ENCODE results near the gene UBL3.

UBL3 gene

DNA sequence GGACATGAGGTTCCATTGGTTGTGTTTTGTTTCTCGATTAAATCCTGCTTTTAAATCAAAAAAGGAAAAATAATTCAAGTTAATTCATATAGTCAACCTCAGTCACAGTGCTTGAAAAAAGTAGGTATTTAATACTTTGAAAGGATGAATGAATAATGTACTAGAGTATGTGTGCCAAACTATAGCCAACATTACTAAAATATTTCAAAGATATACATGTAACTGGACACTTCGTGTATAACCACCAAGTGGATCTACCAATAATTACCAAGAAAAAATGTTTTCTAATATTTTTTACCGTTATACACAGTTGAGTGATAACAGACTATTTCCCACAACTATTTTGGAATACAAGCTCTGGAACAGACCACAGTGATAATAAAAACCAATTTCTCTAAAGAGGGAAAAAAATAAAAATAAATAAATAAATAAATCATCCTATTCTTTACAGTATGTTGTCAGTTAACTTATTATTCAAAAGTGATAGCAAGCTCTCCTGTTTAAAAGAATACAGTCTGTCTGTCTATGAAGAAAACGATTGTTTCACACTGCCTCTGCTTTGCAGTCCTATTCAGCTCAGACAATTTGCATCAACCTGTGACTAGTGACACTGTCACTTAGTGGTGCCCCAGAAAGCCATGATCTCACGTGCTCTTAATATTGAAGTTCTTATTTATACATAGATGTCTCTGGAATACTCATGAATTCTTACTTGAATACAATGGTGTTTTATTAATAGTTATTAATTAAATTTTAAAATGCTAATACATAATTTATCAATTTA, 58.2 kb downstream of the UBL3 start:
- Histone ChIP-seq H3K27me3 (ENCODE audit: control insufficient read depth, insufficient read depth, low read length) (no peaks in the 10 kb centered on the region), H3K9me3 (ENCODE audit: control insufficient read depth, insufficient read depth, low read depth, low read length) (no peaks in the 10 kb centered on the region), H3K4me1 (ENCODE audit: control insufficient read depth, insufficient read depth, low read length) (0 out of 2 replicates have a peak, but pooled peaks cover 3% of the 10 kb centered on the region), H3K27ac (ENCODE audit: low read depth, low read length) (no peak overlapping the region), H3K4me3 (ENCODE audit: low read depth, low read length) (no peak overlapping the region), H3K9ac (ENCODE audit: low read length) (no peak overlapping the region), H3K36me3 (ENCODE audit: control insufficient read depth, insufficient read depth, low read length) (no peaks in the 10 kb centered on the region)

DNA sequence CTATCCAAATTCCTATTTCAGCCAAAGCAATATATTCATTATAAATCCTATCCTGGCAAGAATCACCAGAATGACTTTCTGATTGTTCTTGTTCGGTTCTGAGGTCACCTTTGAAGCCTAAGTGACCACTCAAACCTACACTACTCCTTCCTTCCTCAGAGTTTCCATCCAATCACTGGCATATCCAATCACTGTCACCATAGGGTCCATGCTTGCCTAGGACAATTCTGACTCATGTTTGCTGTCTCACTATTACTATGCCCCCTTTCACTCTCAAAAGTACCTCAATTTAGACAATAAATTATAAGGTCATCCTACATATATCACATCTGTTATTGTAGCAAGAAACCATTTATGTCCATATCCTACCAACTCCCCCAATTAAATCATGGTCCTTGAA, 58.9 kb downstream of the UBL3 start:
- Histone ChIP-seq H3K4me3 (ENCODE audit: low read depth, low read length) (no peak overlapping the region), H3K27me3 (ENCODE audit: control insufficient read depth, insufficient read depth, low read length) (no peaks in the 10 kb centered on the region), H3K9me3 (ENCODE audit: control insufficient read depth, insufficient read depth, low read depth, low read length) (no peaks in the 10 kb centered on the region), H3K4me1 (ENCODE audit: control insufficient read depth, insufficient read depth, low read length) (0 out of 2 replicates have a peak, but pooled peaks cover 3% of the 10 kb centered on the region), H3K27ac (ENCODE audit: low read depth, low read length) (no peak overlapping the region), H3K9ac (ENCODE audit: low read length) (no peak overlapping the region), H3K36me3 (ENCODE audit: control insufficient read depth, insufficient read depth, low read length) (no peaks in the 10 kb centered on the region)

DNA sequence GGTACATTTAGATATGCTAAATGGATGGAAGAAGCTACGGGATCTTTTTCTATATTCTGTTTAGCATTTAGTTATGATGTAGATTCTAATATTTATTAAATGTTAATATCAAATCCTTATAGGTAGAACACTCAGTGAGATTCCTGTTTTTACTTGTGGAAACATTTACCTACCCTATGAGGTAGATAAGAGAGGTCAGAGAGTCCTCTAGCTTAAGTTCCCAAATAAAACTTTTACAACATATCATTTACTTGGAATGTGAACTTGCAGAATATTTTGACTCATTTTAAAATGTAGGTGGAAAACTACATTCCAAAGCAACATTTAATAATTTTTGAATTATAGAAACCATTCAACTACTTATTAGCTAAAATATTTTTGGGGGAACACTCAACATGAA, 63.7 kb downstream of the UBL3 start:
- Histone ChIP-seq H3K27ac (ENCODE audit: low read depth, low read length) (no peak overlapping the region), H3K4me1 (ENCODE audit: control insufficient read depth, insufficient read depth, low read length) (0 out of 2 replicates have a peak, but pooled peaks cover 3% of the 10 kb centered on the region), H3K9me3 (ENCODE audit: control insufficient read depth, insufficient read depth, low read depth, low read length) (no peaks in the 10 kb centered on the region), H3K9ac (ENCODE audit: low read length) (no peak overlapping the region), H3K4me3 (ENCODE audit: low read depth, low read length) (no peak overlapping the region), H3K27me3 (ENCODE audit: control insufficient read depth, insufficient read depth, low read length) (no peaks in the 10 kb centered on the region), H3K36me3 (ENCODE audit: control insufficient read depth, insufficient read depth, low read length) (no peaks in the 10 kb centered on the region)

DNA sequence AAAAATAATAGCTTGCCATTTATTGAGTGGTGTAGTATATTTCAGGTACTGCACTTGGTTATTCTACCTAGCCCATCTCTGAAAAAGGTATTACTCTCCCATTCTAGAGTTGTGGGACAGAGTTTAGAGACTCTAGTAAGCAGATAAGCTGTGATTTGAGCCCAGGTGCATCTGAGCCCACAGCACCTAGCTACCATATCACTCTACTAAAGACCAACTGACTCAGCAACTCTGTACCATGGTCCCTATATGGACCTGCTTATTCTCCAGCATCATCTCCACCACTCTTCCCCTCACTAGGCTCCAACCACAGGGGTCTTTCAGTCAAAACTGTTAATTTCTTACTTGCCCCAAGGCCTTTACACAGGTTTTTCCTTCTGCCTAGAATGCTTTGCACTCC, 64.4 kb downstream of the UBL3 start:
- Histone ChIP-seq H3K4me3 (ENCODE audit: low read depth, low read length) (no peak overlapping the region), H3K36me3 (ENCODE audit: control insufficient read depth, insufficient read depth, low read length) (no peaks in the 10 kb centered on the region), H3K9ac (ENCODE audit: low read length) (no peak overlapping the region), H3K9me3 (ENCODE audit: control insufficient read depth, insufficient read depth, low read depth, low read length) (no peaks in the 10 kb centered on the region), H3K27ac (ENCODE audit: low read depth, low read length) (no peak overlapping the region), H3K27me3 (ENCODE audit: control insufficient read depth, insufficient read depth, low read length) (no peaks in the 10 kb centered on the region), H3K4me1 (ENCODE audit: control insufficient read depth, insufficient read depth, low read length) (0 out of 2 replicates have a peak, but pooled peaks cover 3% of the 10 kb centered on the region)

DNA sequence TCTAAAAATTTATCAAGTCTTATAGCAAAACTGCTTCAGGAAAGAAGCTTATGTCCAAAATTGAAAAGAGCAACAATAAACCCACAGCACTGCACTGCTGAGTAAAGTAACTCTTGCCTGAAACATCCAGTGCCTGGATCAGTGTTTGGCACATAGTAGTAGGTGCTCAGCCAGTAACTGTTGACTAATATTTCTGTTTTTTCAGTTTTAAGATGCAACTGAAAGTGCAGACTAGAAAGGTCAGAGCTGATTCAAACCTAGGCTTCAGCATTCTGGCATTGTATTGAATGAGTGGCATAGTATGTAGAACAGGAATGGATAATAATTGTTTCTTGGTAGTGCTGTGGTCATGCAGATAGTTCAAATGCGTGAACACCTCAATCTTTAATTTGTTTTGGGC, 67.6 kb downstream of the UBL3 start:
- Histone ChIP-seq H3K9me3 (ENCODE audit: control insufficient read depth, insufficient read depth, low read depth, low read length) (no peaks in the 10 kb centered on the region), H3K36me3 (ENCODE audit: control insufficient read depth, insufficient read depth, low read length) (no peaks in the 10 kb centered on the region), H3K27me3 (ENCODE audit: control insufficient read depth, insufficient read depth, low read length) (no peaks in the 10 kb centered on the region), H3K4me3 (ENCODE audit: low read depth, low read length) (no peak overlapping the region), H3K27ac (ENCODE audit: low read depth, low read length) (no peak overlapping the region), H3K9ac (ENCODE audit: low read length) (no peak overlapping the region), H3K4me1 (ENCODE audit: control insufficient read depth, insufficient read depth, low read length) (0 out of 2 replicates have a peak, but pooled peaks cover 1% of the 10 kb centered on the region)

DNA sequence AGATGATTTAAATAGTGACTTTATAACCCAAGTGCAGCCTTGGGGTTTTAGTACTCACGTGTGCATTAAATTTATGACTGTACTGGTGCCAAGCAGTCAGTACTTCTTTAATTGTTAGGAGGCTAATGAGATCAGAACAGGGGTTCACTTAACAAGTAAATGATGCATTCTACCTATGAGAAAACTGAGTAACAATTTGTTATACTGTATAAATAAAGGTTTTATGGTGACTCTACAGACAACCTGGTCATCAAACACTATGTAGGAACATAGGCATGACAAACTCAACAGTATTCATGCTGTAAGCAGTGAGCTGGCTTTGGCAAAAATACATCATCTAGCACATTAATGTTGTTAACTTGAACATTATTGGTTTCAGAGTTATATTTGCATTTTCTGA, 75.6 kb downstream of the UBL3 start:
- no peak overlapping the region for H3K4me3 ChIP-seq (ENCODE audit: low read depth, low read length)
- no peaks in the 10 kb centered on the region for H3K9me3 ChIP-seq (ENCODE audit: control insufficient read depth, insufficient read depth, low read depth, low read length)
- H3K27ac ChIP-seq (ENCODE audit: low read depth, low read length): no peak overlapping the region
- H3K9ac ChIP-seq (ENCODE audit: low read length): no peak overlapping the region
- no peaks in the 10 kb centered on the region for H3K4me1 ChIP-seq (ENCODE audit: control insufficient read depth, insufficient read depth, low read length)
- H3K36me3 ChIP-seq (ENCODE audit: control insufficient read depth, insufficient read depth, low read length): no peaks in the 10 kb centered on the region; the same call in 1 of the 2 replicates
- H3K27me3 ChIP-seq (ENCODE audit: control insufficient read depth, insufficient read depth, low read length): no peaks in the 10 kb centered on the region

DNA sequence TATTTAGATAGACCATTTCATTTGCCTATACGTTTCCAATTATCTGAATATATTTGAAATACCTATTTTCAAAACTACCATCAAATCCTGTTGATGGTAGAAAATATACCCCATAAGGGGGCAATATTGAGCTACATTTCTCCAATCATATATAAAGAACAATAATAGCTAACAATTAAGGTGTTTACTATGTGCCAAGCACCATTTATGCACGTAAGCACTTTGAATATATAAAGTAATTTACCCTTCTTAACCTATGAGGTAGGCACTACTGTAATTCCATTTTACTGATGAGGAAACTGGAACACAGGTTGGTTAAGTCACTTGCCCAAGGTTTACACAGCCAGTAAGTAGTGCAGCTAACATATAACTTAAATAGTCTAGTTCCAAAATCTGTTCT, 79.2 kb downstream of the UBL3 start:
- no peak overlapping the region for H3K9ac ChIP-seq (ENCODE audit: low read length)
- peaks cover 4% of the 10 kb centered on the region; the same call in 1 of the 2 replicates for H3K36me3 ChIP-seq (ENCODE audit: control insufficient read depth, insufficient read depth, low read length)
- H3K27me3 ChIP-seq (ENCODE audit: control insufficient read depth, insufficient read depth, low read length): no peaks in the 10 kb centered on the region
- no peaks in the 10 kb centered on the region for H3K9me3 ChIP-seq (ENCODE audit: control insufficient read depth, insufficient read depth, low read depth, low read length)
- no peak overlapping the region for H3K27ac ChIP-seq (ENCODE audit: low read depth, low read length)
- no peak overlapping the region for H3K4me3 ChIP-seq (ENCODE audit: low read depth, low read length)
- H3K4me1 ChIP-seq (ENCODE audit: control insufficient read depth, insufficient read depth, low read length): no peaks in the 10 kb centered on the region

DNA sequence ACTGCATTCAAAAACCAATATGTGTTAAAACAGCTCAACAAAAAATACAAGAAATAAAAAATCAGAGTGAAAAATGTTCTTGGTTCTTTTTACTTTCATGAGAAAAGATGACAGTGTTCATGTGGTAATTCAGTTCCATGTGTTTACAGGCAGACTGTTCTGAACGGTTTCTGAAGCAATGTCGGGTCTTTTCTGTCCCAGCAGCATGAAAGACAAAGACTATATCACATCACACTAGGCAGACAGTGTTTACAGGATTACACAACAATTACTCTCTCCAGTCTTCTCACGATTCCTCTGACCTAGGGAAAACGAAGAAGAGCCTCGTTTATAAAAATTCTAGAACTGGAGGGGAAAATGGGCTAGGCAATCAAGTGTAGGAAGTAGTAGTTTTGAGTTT, 83.4 kb downstream of the UBL3 start:
- H3K4me3 ChIP-seq (ENCODE audit: low read depth, low read length): no peak overlapping the region
- H3K4me1 ChIP-seq (ENCODE audit: control insufficient read depth, insufficient read depth, low read length): no peaks in the 10 kb centered on the region
- H3K27ac ChIP-seq (ENCODE audit: low read depth, low read length): no peak overlapping the region
- peaks cover 4% of the 10 kb centered on the region; the same call in 1 of the 2 replicates for H3K36me3 ChIP-seq (ENCODE audit: control insufficient read depth, insufficient read depth, low read length)
- no peaks in the 10 kb centered on the region for H3K9me3 ChIP-seq (ENCODE audit: control insufficient read depth, insufficient read depth, low read depth, low read length)
- H3K9ac ChIP-seq (ENCODE audit: low read length): no peak overlapping the region
- H3K27me3 ChIP-seq (ENCODE audit: control insufficient read depth, insufficient read depth, low read length): no peaks in the 10 kb centered on the region

DNA sequence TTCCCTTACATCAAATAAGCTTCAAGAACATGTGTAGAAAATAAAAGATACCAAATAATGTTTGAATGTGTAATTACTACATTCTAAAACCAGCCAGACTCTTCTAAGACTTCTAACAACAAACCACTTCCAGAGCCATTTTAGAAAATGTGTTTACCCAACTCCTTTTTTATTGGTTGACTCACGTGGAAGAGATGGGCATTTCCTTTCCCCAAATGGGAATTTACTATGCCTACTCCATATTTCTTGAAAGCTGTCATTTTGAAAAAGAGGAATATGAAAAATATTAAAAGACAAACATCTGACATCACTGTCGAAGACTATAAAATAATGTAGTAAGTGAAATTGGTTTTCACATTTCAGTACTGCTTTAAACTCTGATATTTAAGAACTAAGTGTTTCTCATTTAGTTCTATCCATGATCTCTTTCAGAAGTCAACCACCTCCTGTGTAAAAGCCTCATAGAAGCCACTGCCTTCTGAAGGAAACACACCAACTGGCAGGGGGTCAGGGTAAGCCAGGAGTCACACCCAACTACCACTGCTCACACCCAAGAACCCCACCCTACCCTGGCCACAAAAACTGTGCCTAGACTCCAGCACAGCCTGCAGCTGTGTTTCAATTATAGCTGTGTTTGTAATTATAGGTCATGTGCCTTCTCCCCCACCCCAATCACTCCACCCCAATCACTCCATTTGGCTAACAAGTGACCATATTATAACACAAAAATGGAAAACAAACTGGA, 86.8 kb downstream of the UBL3 start:
- Histone ChIP-seq H3K27me3 (ENCODE audit: control insufficient read depth, insufficient read depth, low read length) (no peaks in the 10 kb centered on the region), H3K36me3 (ENCODE audit: control insufficient read depth, insufficient read depth, low read length) (peaks cover 4% of the 10 kb centered on the region; the same call in 1 of the 2 replicates), H3K4me1 (ENCODE audit: control insufficient read depth, insufficient read depth, low read length) (no peaks in the 10 kb centered on the region), H3K4me3 (ENCODE audit: low read depth, low read length) (no peak overlapping the region), H3K27ac (ENCODE audit: low read depth, low read length) (no peak overlapping the region), H3K9ac (ENCODE audit: low read length) (no peak overlapping the region), H3K9me3 (ENCODE audit: control insufficient read depth, insufficient read depth, low read depth, low read length) (0 out of 2 replicates have a peak, but pooled peaks cover 7% of the 10 kb centered on the region)

DNA sequence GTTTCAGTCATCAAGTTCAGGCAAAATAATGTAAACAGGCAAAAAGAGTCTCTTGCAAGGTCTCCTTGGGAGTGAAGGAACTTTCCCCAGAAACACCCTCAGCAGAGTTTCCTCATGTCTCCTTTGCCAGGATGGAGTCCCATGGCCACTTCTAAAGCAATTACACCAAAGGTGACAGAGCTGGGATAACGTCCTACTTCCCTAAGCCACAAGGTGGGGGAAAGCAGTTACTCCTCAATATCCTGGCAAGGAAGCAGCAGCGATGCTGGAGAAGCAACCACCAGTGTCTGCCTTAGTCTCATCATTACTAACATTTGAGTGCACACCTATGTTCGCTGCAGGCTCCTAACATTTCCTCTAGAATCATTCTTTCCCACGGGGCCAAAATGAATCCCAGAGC, 88.6 kb downstream of the UBL3 start:
- no peak overlapping the region for H3K4me3 ChIP-seq (ENCODE audit: low read depth, low read length)
- no peak overlapping the region for H3K9ac ChIP-seq (ENCODE audit: low read length)
- 0 out of 2 replicates have a peak, but pooled peaks cover 7% of the 10 kb centered on the region for H3K9me3 ChIP-seq (ENCODE audit: control insufficient read depth, insufficient read depth, low read depth, low read length)
- no peaks in the 10 kb centered on the region for H3K27me3 ChIP-seq (ENCODE audit: control insufficient read depth, insufficient read depth, low read length)
- no peak overlapping the region for H3K27ac ChIP-seq (ENCODE audit: low read depth, low read length)
- H3K36me3 ChIP-seq (ENCODE audit: control insufficient read depth, insufficient read depth, low read length): peaks cover 4% of the 10 kb centered on the region; the same call in 1 of the 2 replicates
- no peaks in the 10 kb centered on the region for H3K4me1 ChIP-seq (ENCODE audit: control insufficient read depth, insufficient read depth, low read length)

DNA sequence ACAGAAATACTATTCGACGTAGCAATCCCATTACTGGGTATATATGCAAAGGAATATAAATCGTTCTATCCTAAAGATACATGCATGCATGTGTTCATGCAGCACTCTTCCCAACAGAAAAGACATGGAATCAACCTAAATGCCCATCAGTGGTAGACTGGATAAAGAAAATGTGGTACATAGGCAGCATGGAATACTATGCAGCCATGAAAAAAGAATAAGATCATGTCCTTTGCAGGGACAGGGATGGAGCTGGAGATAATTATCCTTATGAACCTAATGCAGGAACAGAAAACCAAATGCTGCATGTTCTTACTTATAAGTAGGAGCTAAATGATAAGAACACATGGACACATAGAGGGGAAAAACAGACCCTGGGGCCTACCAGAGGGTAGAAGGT, 89.3 kb downstream of the UBL3 start:
- Histone ChIP-seq H3K27me3 (ENCODE audit: control insufficient read depth, insufficient read depth, low read length) (no peaks in the 10 kb centered on the region), H3K36me3 (ENCODE audit: control insufficient read depth, insufficient read depth, low read length) (no peaks in the 10 kb centered on the region; the same call in 1 of the 2 replicates), H3K9ac (ENCODE audit: low read length) (no peak overlapping the region), H3K9me3 (ENCODE audit: control insufficient read depth, insufficient read depth, low read depth, low read length) (0 out of 2 replicates have a peak, but pooled peaks cover 7% of the 10 kb centered on the region), H3K4me3 (ENCODE audit: low read depth, low read length) (no peak overlapping the region), H3K27ac (ENCODE audit: low read depth, low read length) (no peak overlapping the region), H3K4me1 (ENCODE audit: control insufficient read depth, insufficient read depth, low read length) (no peaks in the 10 kb centered on the region)
